Ovary (tissue), 9 donors: ENCODE results near the gene RABGAP1L. TPM values are rescaled to one million over a fixed set of nuclear protein-coding genes. Genes with fewer than 3 reads are reported as not detected.
"Not testable (repeated sequence)": the region's sequence is repeated elsewhere in the genome, so short reads cannot be mapped to it uniquely, and the experiment has no call there.

Experiments
- DNase-seq, 5 donors: peaks; one replicate each; pipeline ENCODE4 v3.0.0-alpha.2; 2019 to 2020
- H3K27ac ChIP-seq, 2 donors: fragments of 200-600 bp; one replicate each; pipeline versions ENCODE4 v1.5.1 to v1.8.0; 2019 to 2022
- H3K27me3 ChIP-seq: fragments of 200-600 bp; one replicate; pipeline ENCODE4 v1.8.0; 2022
- H3K36me3 ChIP-seq: fragments of 200-600 bp; sonication (generic); one replicate; pipeline ENCODE4 v1.5.1; 2019
- H3K4me1 ChIP-seq: one replicate; pipeline ENCODE4 v1.8.1; 2013; ENCODE audit warnings: mild to moderate bottlenecking, moderate library complexity; ENCODE audit not compliant: insufficient read depth
- H3K4me3 ChIP-seq: fragments of 200-600 bp; sonication (generic); one replicate; pipeline ENCODE4 v1.5.1; 2017
- H3K9me3 ChIP-seq, 2 donors: fragments of 200-600 bp in 1 of 2; sonication (generic) in 1 of 2; one replicate each; pipeline versions ENCODE4 v1.5.1 to v1.8.1; 2013 to 2019; ENCODE audit warnings: mild to moderate bottlenecking in 1 of 2, moderate library complexity in 1 of 2
- CTCF ChIP-seq, 3 donors: fragments of 450-650 bp in 2 of 3; fragments of 200-600 bp in 1 of 3; IDR thresholded peaks; one replicate each; pipeline versions ENCODE4 v1.5.1 to v1.8.0; 2016 to 2022; ENCODE audit warnings: antibody characterized with exemption in 3 of 3, mild to moderate bottlenecking in 1 of 3
- EP300 ChIP-seq: sonication (generic); formaldehyde crosslinking; IDR thresholded peaks from one replicate; pipeline ENCODE4 v1.6.1; 2017; ENCODE audit warnings: antibody characterized with exemption
- POLR2A ChIP-seq: fragments of 450-650 bp; IDR thresholded peaks from one replicate; pipeline ENCODE4 v1.6.1; 2017; ENCODE audit warnings: antibody characterized with exemption, mild to moderate bottlenecking, moderate library complexity
- WGBS, 3 donors: extraction: QIAGEN DNeasy Blood & Tissue Kit in 1 of 3; methylation state at CpG; one replicate each; pipeline versions ENCODE4 v1.1.5 to v1.1.7; 2013 to 2017; 5-methylcytosine and 5-hydroxymethylcytosine counted together
- intact Hi-C, 4 donors: fragments of 100-400 bp; cut with DNase I; formaldehyde crosslinking; loops; one replicate each; pipeline versions ENCODE4 v1.11.0 to v1.15.1; 2022 to 2023
- polyA plus RNA-seq, 2 donors: library from polyadenylated mRNA; stranded (reverse); fragments of 200-250 nt in 1 of 2; fragments of 350-450 nt in 1 of 2; fragmentation: Illumina TruSeq in 1 of 2; extraction: RNeasy Lipid Tissue Mini Kit (QIAGEN cat#74804) in 1 of 2; gene quantifications; one replicate each; pipeline ENCODE4 v1.2.3, GENCODE V29; 2013 to 2014
- total RNA-seq, 7 donors: library from RNA; depleted of rRNA in 2 of 7; stranded (reverse); fragments of >200 nt in 2 of 7; fragmentation: NEBNext Ultra II Directional in 3 of 7; extraction: Animal tissue kit (Norgen Biotek cat#: 25700) in 3 of 7; gene quantifications; one replicate each; pipeline versions ENCODE4 v1.1.0 to v1.2.4, GENCODE V29; 2016 to 2023
- donor health status: DM: no; HTN: no; CAD: no; lungs with moderate emphysema.
- donor health status: DM: no; HTN: no; CAD: no.
- donor health status: Bipolar disorder and iron deficiency.
- donor health status: DM: yes; HTN: yes; CAD: no.
- donor health status: DM: no; HTN: no; CAD: no.
- donor health status: DM: yes; HTN: yes; CAD: no.

Gene RABGAP1L
- total and polyA plus RNA-seq, 9 donors, result 17.1 to 56.5 (median 43.6) TPM

- no peak for DNase-seq
- Histone ChIP-seq H3K4me3 (no peak overlapping the region), H3K27ac (no peak overlapping the region), H3K4me1 (no peaks in the 10 kb centered on the region), H3K9me3 (no peaks in the 10 kb centered on the region), H3K27me3 (no peaks in the 10 kb centered on the region), H3K36me3 (no peaks in the 10 kb centered on the region)
- no peak for TF ChIP-seq EP300
- TF ChIP-seq POLR2A, result no peak
- WGBS, 3 donors, result 89 to 92% (median 92%) methylated on average over 6 of the region's 6 CpGs
- intact Hi-C loops, result no loop called here
Observed at GRCh38 chr1:174174461-174175329, 15.4 kb downstream of the RABGAP1L start.

DNA sequence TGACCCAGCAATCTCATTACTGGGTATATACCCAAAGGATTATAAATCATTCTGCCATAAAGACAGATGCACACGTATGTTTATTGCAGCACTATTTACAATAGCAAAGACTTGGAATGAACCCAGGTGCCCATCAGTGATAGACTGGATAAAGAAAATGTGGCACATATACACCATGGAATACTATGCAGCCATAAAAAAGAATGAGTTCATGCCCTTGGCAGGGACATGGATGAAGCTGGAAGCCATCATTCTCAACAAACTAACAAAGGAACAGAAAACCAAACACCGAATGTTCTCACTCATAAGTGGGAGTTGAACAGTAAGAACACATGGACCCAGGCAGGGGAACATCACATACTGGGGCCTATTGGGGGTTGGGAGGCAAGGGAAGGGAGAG lies 19.1 kb downstream of the RABGAP1L start:
- H3K4me1 ChIP-seq, DNase-seq, H3K27me3 ChIP-seq, H3K9me3 ChIP-seq, intact Hi-C loops, H3K36me3 ChIP-seq, H3K4me3 ChIP-seq, H3K27ac ChIP-seq: not testable (repeated sequence)
- WGBS, 3 donors, result 87 to 91% (median 88%) methylated on average over 2 of the region's 2 CpGs

DNA sequence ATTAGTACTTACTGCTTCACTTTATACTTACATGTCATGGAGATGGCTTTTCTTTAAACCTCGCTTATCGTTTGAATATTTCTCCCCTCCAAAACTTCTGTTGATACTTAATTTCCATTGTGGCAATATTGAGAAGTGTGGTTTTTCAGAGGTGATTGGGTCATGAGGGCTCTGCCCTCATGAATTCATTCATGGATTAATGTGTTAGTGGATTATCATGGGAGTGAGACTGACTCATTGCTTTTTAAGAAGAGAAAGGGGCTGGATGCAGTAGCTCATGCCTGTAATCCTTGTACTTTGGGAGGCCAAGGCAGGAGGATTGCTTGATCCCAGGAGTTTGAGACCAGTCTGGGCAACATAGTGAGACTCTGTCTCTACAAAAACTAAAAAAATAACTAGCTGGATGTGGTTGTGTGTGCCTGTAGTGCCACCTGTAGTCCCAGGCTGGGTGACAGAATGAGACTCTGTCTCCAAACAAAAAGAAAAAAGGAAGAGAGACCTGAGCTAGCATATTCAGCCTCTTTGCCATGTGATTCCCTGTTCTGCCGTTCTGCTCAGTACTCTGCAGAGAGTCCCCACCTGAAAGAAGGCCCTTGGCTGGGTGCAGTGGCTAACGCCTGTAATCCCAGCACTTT lies 30.2 kb downstream of the RABGAP1L start:
- 84 to 94% (median 87%) methylated on average over 4 of the region's 4 CpGs for WGBS, 3 donors
- Histone ChIP-seq H3K27me3 (no peaks in the 10 kb centered on the region), H3K4me1 (peaks cover 2% of the 10 kb centered on the region), H3K4me3 (no peak overlapping the region), H3K27ac (no peak overlapping the region), H3K9me3 (no peaks in the 10 kb centered on the region), H3K36me3 (no peaks in the 10 kb centered on the region)
- intact Hi-C loops, result no loop called here
- DNase-seq, result no peak
- TF ChIP-seq CTCF (IDR thresholded peaks at IDR 0.05), result no peak
- no peak for TF ChIP-seq EP300
- TF ChIP-seq POLR2A, result no peak

DNA sequence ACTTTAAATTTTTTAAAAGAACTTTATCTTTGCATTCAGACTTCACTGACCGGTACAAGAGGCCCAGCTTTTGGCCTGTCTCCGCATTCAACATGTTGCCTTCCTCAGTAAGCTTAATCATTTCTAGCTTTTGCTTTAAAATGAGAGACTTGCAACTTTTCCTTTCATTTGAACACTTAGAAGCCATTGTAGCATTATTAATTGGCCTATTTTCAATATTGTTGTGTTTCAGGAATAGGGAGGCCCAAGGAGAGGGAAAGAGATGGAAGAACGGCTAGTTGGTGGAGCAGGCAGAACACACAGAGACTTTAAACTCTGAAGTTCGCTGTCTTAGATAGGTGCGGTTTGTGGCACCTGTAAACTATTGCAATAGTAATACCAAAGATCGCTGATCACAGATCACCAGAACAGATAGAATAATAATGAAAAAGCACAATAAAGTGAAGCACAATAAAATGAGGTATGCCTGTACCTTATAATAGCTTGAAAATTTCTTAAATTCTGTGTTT lies 31.4 kb downstream of the RABGAP1L start:
- intact Hi-C loops, result no loop called here
- no peak for DNase-seq
- Histone ChIP-seq H3K27ac (peak overlapping the region in 1 of 2 donors; percentile 2), H3K27me3 (no peaks in the 10 kb centered on the region), H3K9me3 (no peaks in the 10 kb centered on the region), H3K36me3 (no peaks in the 10 kb centered on the region), H3K4me1 (peaks cover 2% of the 10 kb centered on the region), H3K4me3 (no peak overlapping the region)
- WGBS, 3 donors, result 29 to 42% (median 35%) methylated on average over 6 of the region's 6 CpGs
- no peak for TF ChIP-seq CTCF (IDR thresholded peaks at IDR 0.05)
- no peak for TF ChIP-seq EP300
- TF ChIP-seq POLR2A, result no peak

DNA sequence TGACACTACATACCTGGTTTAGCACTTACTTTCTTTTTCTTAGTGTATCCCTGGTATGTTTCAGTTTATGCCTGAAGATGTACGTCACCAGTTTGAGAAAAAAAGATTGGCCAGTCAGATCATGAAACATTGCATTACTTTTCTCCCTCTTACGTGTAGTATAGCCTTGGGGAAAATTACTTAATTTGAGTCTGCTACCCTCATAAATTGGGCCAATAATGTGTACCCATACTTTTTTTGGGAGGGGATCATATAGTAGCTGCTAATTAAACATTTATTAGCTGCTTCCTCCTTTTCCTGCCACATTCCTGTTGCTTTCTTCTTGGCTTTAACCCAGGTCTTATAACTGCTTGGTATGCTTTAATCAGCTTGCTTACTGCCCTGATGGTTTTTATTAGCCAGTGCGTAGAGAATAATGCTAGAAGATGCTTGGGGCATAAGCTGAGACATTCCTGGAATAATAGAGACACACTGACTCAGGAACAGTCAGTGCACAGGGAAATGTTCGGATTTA lies 32.1 kb downstream of the RABGAP1L start:
- 33 to 44% (median 36%) methylated on average over 4 of the region's 4 CpGs for WGBS, 3 donors
- no peaks in the 10 kb centered on the region for H3K36me3 ChIP-seq
- no peak overlapping the region for H3K4me3 ChIP-seq
- no peaks in the 10 kb centered on the region for H3K27me3 ChIP-seq
- intact Hi-C loops, result no loop called here
- H3K9me3 ChIP-seq, result no peaks in the 10 kb centered on the region
- H3K4me1 ChIP-seq, result peaks cover 2% of the 10 kb centered on the region
- TF ChIP-seq POLR2A (no peak), CTCF (IDR thresholded peaks at IDR 0.05) (no peak), EP300 (no peak)
- no peak for DNase-seq
- peak overlapping the region in 1 of 2 donors; percentile 2 for H3K27ac ChIP-seq
